BE2C (cell line): ENCODE results near the gene CHCHD10.
A peak's percentile ranks its signal among the peaks of the same experiment; 100 is the strongest.

ENCODE experiments used
- DNase-seq: peaks from one replicate; pipeline ENCODE4 v3.0.0-alpha.2; 2020
- H3K27me3 ChIP-seq: fragments of 250-450 bp; sonication (Bioruptor Pico); 2 replicates; pipeline ENCODE4 v1.5.1; 2020; ENCODE audit warnings: mild to moderate bottlenecking
- H3K36me3 ChIP-seq: fragments of 250-450 bp; sonication (Bioruptor Pico); 2 replicates; pipeline ENCODE4 v1.5.1; 2020; ENCODE audit warnings: mild to moderate bottlenecking
- H3K4me1 ChIP-seq: fragments of 250-450 bp; sonication (Bioruptor Pico); 2 replicates; pipeline ENCODE4 v1.5.1; 2020
- H3K4me3 ChIP-seq: 2 replicates; pipeline ENCODE4 v1.5.1; 2011; ENCODE audit warnings: low read depth, low read length
- H3K9me3 ChIP-seq: fragments of 250-450 bp; sonication (Bioruptor Pico); 2 replicates; pipeline ENCODE4 v1.5.1; 2020
- CTCF ChIP-seq: IDR thresholded peaks from 2 replicates; pipeline ENCODE4 v1.5.1; 2012; ENCODE audit warnings: mild to moderate bottlenecking, low read depth, low read length

The CHCHD10 gene

DNA sequence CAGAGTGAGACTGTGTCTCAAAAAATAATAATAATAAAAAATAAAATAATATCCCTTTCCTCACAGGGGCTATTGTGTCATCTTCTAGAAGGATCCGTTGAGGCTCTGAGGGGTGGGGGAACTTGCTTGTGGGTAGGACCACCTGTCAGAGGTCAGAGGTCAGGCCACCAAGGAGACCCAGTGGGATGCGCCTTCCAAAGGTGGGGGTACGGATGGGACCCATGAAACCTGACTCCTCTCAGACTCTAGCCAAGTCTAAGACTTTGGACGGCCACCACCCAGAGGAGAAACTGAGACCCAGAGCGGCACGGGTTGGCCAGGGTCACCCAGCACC lies 4.5 kb upstream of the CHCHD10 start:
- no peak for TF ChIP-seq CTCF
- H3K4me1 ChIP-seq, result no peaks in the 10 kb centered on the region; the same call in 1 of the 2 replicates

DNA sequence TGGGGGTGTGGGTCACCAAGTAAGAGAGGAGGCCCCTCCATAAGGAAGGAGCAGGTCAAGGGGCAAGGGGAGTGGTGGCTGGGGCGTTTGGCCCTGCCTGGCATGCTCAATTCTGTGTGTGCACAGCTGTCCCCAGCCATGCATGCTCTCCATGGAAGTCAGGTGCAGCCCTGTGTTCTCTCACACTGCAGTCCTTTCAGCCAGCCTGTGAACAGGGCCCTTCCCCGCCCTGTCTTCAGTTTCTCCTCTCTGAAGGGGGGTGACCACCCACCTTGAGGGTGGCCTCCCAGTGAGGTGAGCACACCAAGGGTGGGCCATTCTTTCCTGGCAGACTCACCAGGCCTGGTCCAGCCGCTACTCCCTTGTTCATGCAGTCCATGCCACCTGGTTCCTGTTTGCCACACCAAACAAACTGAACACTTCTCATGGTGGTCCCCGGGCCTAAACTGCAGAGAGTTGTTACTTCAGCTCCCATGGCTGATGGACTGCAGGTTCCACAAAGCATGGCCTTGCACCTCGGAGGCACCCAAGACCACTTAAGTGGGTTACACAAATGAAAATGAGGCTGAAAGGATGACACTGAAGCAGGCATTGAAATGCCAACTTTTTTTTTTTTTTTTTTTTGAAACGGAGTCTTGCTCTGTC lies 1.7 kb upstream of the CHCHD10 start:
- DNase-seq, result no peak
- H3K4me3 ChIP-seq, result no peak overlapping the region
- TF ChIP-seq CTCF, result no peak
- peaks cover 20% of the 10 kb centered on the region for H3K36me3 ChIP-seq
- peaks cover 7% of the 10 kb centered on the region for H3K4me1 ChIP-seq
- no peaks in the 10 kb centered on the region for H3K27me3 ChIP-seq
- no peaks in the 10 kb centered on the region for H3K9me3 ChIP-seq

More for the DNA sequence above, 4.5 kb upstream of the CHCHD10 start:
- H3K27me3 ChIP-seq, result no peaks in the 10 kb centered on the region
- H3K9me3 ChIP-seq, result no peaks in the 10 kb centered on the region
- peak overlapping the region; percentile 44 for H3K4me3 ChIP-seq
- DNase-seq, result no peak
- no peaks in the 10 kb centered on the region for H3K36me3 ChIP-seq

DNA sequence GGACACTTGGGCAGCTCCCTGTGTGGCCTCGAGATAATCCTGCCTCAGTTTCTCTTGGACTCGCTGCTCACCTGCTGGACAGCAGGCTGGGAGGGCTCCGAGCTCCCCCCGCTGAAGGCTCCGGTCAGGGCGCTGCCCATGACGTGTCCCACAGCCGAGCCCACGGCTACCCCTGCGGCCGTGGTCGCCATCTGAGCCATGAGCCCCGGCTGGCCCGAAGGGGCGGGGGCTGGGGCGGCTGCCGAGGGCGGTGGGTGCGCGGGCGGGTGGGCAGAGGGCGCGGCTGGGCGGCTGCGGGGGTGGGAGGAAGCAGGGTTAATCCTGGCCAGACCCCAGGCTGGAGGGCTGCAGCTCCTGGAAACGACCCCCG lies 484 bp downstream of the CHCHD10 start:
- H3K36me3 ChIP-seq, result peaks cover 32% of the 10 kb centered on the region
- H3K4me3 ChIP-seq, result peak overlapping the region; percentile 94
- H3K9me3 ChIP-seq, result no peaks in the 10 kb centered on the region
- no peak for DNase-seq
- H3K27me3 ChIP-seq, result no peaks in the 10 kb centered on the region
- no peak for TF ChIP-seq CTCF
- peaks cover 18% of the 10 kb centered on the region for H3K4me1 ChIP-seq

DNA sequence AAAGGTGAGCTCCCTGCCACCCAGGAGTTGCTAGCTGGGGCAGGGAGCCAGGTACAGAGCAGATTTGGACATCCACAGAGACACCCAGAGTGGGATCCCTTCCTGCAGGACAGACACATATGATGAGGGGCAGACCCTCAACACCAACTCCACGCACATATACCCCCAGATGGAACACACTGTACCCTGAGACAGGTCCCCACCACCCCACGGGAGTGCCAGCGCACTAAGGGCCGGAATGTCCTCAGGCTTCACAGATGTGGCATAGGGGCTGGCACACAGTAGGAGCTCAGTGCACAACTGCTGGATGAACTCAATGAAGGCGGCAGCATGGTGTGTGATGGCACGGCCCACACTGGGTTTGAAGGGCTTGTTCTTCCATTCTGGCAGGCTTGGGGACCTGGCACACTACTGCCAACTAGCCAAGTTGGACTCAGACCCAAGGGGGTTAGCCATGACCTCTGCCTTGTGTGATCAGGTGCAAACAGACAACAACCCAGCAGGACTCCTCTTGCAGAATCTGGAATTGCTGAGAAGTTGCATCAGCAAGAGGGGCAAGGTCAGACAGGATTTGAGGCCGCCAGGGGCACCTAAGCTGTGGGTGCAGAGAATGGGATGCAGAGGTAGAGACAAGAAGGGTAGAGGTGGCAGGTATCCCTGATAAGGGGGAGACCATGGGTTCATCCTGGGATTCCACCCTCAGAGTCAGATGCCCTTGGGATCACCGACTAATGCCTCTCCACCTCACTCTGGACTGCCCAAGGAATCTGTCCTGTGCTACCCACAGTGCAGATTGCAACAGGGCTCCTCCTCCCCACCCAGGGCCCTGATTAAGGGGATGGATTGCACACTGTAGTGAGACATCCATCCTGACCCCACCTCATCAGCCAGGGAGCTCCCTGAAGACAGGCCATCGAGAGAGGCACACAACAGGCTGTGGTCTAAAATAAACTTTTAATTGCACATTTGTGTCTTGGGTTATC lies 2.6 kb downstream of the CHCHD10 start:
- H3K9me3 ChIP-seq, result no peaks in the 10 kb centered on the region
- no peaks in the 10 kb centered on the region for H3K27me3 ChIP-seq
- DNase-seq, result no peak
- TF ChIP-seq CTCF, result no peak
- peak overlapping the region; percentile 8; the same call in 1 of the 2 replicates for H3K4me3 ChIP-seq
- H3K36me3 ChIP-seq, result peaks cover 32% of the 10 kb centered on the region
- peaks cover 18% of the 10 kb centered on the region; the same call in 1 of the 2 replicates for H3K4me1 ChIP-seq

GRCh38 chr22:23763954-23764353 lies 3.8 kb downstream of the CHCHD10 start:
- H3K4me3 ChIP-seq, result no peak overlapping the region; the same call in 1 of the 2 replicates
- peaks cover 32% of the 10 kb centered on the region for H3K36me3 ChIP-seq
- no peak for TF ChIP-seq CTCF
- H3K9me3 ChIP-seq, result no peaks in the 10 kb centered on the region
- H3K4me1 ChIP-seq, result peaks cover 18% of the 10 kb centered on the region; the same call in 1 of the 2 replicates
- no peak for DNase-seq
- H3K27me3 ChIP-seq, result no peaks in the 10 kb centered on the region

DNA sequence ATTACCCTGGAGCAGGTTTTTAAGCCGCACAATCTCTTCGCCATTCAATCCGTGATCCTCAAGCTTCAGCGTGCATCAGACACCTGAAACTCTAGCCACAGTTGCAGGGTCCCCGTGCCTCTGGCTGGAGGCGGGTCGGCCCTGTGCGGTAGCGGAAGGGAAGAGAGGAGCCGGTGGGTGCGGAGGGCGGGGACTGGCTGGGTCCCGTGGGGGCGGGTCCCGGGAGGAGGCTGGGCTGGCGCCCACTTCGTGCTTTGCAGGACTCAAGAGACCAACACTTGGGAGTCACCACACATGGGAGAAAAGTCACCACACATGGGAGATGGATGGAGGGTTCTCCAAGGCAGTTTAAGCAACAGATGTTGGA lies 4.2 kb downstream of the CHCHD10 start:
- Histone ChIP-seq H3K9me3 (no peaks in the 10 kb centered on the region), H3K36me3 (peaks cover 32% of the 10 kb centered on the region), H3K4me3 (no peak overlapping the region), H3K4me1 (peaks cover 18% of the 10 kb centered on the region; the same call in 1 of the 2 replicates), H3K27me3 (no peaks in the 10 kb centered on the region)
- no peak for TF ChIP-seq CTCF
- peak; percentile 47 for DNase-seq
